NT2/D1 (cell line): ENCODE measurements around the gene EPHB4.

Experiments
- SUZ12 ChIP-seq: IDR thresholded peaks from 2 replicates; pipeline ENCODE4 v1.6.1; 2011; ENCODE audit not compliant: insufficient read length, insufficient read depth; ENCODE audit errors: extremely low read depth
- YY1 ChIP-seq: IDR thresholded peaks from 2 replicates; pipeline ENCODE4 v1.6.1; 2011; ENCODE audit not compliant: insufficient read length, insufficient read depth

- no peak for TF ChIP-seq SUZ12
- no peak for TF ChIP-seq YY1
These were observed 28.2 kb upstream of the EPHB4 start for GRCh38 chr7:100855515-100855914.
